IPS-NIHi7 (cell line): ENCODE measurements around the gene HGS.

Experiments used
- DNase-seq: peaks from one replicate; pipeline ENCODE4 v3.0.0; 2012; ENCODE audit warnings: mixed read lengths; ENCODE audit errors: extremely low spot score

HGS gene

GRCh38 chr17:81684442-81684911 is 666 bp downstream of the HGS start:
- no peak for DNase-seq

GRCh38 chr17:81685108-81685507 is 1.3 kb downstream of the HGS start:
- DNase-seq = no peak

- DNase-seq = no peak
These were observed 2.8 kb downstream of the HGS start for GRCh38 chr17:81686614-81687013.

DNA sequence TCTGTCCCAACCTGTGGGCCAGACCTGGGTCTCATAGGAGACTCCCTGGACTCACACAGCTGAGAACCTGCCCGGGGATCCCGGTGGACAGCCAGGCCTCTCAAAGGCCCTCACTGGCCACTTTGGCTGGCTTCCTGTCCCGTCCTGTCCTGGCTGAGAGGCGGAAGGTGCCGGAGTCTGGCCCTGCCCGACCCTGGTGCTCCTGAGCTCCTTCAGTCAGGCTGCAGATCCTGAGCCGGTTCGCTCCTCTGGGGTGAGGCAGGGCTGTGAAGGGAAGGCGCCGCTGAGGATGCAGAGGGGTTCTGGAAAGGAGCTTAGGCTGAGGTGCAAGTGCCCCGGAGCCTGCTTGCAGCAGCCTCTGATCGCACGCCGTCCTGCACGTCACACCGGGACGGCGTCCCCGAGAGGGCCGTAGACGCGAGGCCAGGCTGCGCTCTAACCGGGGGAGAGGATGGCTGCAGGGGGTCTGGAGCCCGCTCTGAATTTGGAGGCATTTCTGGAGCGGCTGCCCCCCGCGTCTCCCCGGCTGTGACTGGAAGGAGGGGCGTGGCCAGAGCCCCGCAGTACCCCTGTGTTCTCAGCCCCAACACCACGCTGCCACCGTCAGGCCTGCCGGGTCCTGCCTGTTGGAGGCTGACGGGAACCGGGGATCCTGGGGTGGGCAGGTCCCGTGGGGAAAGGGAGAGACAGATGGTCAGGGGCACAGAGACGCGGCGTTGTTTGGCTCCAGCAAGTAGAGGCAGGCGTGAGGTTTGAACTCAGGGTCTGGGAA is 4.1 kb downstream of the HGS start:
- no peak for DNase-seq

DNA sequence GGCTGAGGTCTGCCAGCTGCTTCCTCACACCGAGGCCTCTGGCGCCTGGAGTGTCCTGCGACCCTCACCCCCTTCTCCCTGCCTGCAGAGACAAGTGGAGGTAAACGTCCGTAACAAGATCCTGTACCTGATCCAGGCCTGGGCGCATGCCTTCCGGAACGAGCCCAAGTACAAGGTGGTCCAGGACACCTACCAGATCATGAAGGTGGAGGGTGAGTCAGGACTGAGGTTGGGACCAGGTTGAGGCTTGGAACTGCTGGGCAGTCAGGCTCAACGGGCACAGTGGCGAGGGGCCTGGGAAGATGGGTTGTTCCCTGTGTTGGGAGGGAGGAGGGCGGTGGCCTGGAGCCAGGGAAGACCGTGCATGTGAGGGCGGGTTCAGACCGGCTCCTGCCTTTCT is 4.8 kb downstream of the HGS start:
- no peak for DNase-seq

DNA sequence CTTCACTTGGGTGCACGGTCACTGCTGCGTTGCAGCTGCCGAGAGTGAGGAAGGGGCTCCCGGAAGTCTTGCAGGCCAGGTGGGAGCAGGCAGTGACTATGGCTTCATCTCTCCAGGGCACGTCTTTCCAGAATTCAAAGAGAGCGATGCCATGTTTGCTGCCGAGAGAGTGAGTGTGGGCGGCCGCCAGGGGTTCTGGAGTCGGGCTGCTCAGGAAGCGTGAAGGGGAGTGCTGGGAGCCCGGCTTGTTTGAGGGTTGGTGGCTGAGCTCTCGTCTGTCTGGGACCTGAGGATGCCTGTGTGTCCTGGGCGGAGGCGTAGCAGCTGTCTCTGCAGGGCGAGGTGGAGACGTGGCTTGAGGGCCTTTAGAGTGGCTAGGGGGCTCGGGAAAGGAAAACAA is 6.3 kb downstream of the HGS start:
- DNase-seq = no peak

DNA sequence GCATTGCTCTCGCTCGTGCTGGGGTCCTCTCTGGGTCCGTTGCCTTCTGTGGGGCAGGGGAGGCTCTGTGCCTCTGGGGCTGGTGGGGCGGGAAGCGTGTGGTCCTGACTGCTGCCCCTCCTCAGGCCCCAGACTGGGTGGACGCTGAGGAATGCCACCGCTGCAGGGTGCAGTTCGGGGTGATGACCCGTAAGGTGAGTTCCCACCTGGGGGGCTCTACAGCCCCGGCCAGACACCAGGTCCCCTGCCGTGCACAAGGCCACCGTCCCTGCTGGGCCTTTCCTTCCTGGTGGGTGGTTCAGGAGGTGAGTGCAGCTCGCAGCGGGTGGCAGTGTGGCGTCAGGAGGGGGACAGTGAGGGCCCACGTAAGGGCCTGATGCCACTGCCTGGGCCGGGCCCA is 6.7 kb downstream of the HGS start:
- DNase-seq = no peak

DNA sequence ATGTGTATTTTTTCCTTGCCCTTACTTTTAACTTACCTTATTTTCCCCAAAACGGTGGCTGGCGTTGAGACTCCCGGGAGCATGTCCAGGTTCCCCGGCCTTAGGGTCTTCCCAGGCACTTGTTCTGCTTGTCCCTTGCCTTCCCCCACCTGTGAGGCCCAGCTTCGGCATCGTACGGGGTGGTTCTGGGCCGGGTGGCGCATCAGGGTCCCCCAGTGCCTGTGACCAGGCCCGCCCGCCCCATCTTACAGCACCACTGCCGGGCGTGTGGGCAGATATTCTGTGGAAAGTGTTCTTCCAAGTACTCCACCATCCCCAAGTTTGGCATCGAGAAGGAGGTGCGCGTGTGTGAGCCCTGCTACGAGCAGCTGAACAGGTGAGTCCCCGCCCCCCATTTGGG is 7.4 kb downstream of the HGS start:
- no peak for DNase-seq

- no peak for DNase-seq
These were observed 7.8 kb downstream of the HGS start for GRCh38 chr17:81691608-81692007.

GRCh38 chr17:81693509-81694210 is 9.8 kb downstream of the HGS start:
- DNase-seq = peak; percentile 62

GRCh38 chr17:81694810-81695209 is 11.0 kb downstream of the HGS start:
- no peak for DNase-seq

DNA sequence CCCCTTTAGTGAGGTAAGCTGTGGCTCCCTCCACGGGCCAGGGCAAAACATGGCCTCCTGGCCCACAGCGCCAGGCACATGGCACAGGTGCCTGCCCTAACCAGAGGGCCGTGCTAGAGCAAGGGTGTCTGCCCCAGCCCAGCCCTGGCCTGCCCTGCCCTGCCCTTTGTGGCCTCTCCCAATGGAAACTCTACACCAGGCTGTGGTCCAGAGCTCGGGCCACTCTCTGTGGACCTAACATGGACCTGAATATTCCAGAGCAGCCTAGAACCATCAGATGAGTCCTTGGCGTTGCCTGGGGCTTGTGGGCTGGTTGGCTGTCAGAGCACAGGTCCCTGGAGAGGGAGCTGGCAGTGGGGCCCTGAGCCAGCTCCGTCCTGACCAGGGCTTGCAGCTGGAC is 11.4 kb downstream of the HGS start:
- DNase-seq = no peak

- no peak for DNase-seq
These were observed 12.0 kb downstream of the HGS start for GRCh38 chr17:81695801-81696200.

- DNase-seq = no peak
These were observed 12.6 kb downstream of the HGS start for GRCh38 chr17:81696218-81696941.

DNA sequence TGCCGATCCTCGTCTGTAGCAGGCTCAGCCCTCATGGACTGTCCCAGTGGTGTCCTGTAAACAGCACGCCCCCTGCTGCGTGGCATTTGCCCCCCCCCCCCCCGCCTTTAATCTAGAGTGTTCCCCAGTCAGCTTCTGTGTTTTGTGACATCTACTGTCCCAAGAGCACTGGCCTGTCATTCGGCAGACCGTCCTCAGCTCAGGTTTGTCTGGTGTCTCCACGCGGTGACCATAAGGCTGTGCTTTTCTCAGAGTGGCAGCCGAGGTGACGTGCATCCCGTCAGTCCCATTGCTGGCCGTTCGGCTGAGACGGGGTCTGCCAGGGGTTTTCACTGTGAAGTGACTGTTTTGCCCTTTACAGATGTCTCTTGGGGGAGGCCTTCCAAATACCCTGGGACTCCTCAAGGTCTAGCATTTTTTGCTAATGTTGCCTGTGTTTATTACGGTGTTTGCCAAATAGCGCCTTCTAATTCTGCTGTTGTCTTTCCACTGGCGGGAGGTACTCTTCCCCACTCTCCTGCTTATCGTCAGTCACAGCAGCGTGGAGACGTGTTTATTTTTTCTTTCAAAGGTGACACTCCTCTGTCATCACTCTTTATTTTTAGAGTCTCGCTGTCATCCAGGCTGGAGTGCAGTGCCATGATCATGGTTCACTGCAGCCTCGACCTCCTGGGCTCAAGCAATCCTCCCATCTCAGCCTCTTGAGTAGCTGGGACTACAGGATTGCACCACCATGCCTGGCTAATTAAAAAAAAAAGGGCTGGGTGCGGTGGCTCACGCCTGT is 13.6 kb downstream of the HGS start:
- DNase-seq = no peak

GRCh38 chr17:81700353-81701287 is 16.8 kb downstream of the HGS start:
- no peak for DNase-seq

GRCh38 chr17:81701288-81702071 is 17.7 kb downstream of the HGS start:
- DNase-seq = no peak

DNA sequence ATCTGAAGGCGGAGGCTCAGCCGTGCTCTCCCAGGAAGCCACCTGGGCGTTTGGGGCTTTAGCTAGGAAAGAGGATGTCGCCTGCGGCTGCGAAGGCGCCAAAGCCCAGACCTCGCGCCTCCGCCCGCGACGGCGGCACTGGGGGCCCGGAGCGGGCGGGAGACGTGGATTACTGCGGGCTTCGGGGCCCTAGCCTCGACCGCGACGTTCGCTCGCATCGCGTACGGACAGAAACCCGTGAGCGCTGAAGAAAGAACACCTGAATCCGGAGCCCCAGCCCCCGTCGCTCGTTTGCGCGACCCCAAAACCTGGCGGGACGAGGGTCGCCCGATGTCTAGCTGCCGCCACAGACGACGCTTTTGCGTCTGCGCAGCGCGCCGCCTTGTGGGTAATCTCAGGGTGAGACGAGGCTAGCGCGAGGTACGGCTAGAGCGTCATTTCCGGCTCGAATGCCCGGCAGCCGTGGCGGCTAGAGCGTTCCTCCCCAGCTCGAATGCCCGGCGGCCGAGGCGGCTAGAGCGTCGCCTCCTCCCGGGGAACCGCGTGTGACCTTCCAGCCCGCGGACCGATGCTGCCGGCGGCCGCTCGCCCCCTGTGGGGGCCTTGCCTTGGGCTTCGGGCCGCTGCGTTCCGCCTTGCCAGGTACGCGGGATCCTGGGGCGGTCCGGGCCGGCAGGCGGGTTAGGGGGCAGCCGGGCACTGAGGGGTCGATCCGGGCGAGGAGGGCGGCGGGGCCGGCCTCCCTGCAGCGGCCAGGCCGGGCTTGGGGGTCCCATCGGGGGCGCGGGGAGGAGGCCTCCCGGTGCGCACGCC is 19.3 kb downstream of the HGS start, which contains the start of gene MRPL12:
MRPL12 (plus strand) TSS at position 434 of the 813 bp plus-strand sequence; CDS start at position 569, 135 bp downstream.
- DNase-seq = peak; percentile 98
